Stimulated activated CD8-positive, alpha-beta memory T cell treated with anti-CD3 and anti-CD28 coated beads, Interleukin-12 subunit alpha, Interleukin-12 subunit beta, amount 100 ng/mL, for 1 hour (primary cell): ENCODE results near the gene ADM5.

Experiments
- DNase-seq: peaks from one replicate; pipeline ENCODE4 v3.0.0-alpha.2; 2020; ENCODE audit warnings: low read depth

ADM5 gene, protein sequence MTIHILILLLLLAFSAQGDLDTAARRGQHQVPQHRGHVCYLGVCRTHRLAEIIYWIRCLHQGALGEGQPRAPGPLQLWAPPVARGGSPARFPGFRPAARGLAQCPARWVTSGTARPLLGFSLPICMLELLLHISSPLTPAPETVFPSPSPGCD

DNA sequence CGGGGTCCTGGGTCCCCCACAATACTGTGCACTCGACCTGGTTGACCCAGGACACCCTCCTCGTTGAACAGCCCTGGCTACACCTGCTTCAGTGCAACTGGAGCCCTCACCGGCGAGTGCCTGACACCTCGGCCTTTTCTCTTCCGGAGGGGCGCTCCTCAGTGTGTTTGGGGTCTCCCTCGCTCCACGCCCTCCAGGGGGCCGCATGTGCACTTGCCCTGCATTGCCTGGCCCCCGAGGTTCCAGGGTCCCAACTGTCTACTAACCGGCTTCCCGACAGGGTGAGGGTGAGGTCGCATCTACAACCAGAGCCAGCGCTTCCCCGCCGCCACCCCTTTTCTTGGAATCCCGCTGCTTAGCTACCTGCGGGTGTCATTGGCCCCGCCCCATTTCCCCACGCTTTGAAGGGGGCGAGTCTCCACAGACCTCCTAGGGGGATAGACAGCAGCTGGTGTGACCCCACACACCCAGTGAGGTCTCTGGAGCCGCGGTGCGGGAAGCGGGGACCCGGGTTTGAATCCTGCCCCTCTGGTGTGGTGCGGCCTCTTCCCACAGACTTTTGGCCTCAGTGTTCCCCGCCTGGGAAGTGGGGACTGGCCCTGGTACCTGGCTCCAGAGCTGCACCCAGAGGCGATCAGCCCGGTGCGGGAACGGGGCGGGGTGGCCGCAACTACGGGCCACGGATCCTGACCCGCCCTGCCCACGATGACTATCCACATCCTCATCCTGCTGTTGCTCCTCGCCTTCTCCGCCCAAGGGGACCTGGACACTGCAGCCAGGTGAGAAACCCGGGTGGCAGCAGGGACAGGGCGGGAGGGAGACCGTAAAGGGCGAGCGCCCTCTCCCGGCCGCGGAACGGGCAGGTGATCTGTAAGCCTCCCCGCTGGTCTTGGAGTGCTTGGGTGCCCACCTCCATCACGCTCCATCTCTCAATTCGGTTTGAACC is at the start of gene ADM5:
Gene ADM5, plus strand, starts transcription at position 462 of the 946 bp plus-strand sequence. Its CDS starts 244 bp downstream, at position 706.
- no peak for DNase-seq

DNA sequence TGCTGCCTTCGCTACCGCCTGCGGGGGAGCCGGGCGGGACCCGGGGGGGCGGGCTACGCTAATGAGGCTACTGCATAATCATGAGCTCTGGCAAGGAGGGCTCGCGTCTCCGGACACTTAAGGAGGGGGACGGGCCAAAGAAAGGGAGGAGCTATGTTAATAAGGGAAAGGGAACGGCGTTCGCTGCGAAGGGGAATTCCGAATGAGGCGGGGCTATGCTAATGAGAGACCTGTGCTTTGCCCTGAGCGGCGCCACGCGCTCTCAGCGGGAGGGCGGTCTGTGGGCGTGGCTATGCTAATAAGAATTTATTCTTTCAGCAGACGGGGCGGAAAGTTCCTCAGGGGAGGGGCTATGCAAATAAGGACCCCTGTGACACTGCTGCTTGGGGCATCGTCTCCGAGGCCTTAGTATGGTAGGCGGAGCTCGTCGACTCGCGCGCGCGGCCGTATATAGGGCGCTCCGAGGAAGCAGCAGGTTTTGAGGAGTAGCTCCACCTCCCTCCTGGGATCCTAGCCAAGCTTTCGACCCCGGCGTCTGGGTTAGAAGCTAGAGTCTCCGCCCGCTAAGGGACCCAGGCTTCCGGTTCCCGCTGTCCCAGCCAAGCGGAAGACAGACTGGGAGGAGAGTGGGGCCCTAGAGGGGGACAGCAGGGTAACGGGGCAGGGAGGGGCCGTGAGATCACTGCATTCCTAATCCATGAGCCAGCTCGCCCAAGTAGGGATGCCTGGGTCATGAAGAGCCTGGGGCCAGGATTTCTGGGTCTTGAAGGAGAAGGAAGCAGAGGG is 49.1 kb upstream of the ADM5 start, which contains the start of gene RRAS:
Gene RRAS, minus strand, starts transcription at position 31 of the 786 bp plus-strand sequence. CDS start 45 bp downstream, outside the sequence.
- DNase-seq: peak; percentile 100

DNA sequence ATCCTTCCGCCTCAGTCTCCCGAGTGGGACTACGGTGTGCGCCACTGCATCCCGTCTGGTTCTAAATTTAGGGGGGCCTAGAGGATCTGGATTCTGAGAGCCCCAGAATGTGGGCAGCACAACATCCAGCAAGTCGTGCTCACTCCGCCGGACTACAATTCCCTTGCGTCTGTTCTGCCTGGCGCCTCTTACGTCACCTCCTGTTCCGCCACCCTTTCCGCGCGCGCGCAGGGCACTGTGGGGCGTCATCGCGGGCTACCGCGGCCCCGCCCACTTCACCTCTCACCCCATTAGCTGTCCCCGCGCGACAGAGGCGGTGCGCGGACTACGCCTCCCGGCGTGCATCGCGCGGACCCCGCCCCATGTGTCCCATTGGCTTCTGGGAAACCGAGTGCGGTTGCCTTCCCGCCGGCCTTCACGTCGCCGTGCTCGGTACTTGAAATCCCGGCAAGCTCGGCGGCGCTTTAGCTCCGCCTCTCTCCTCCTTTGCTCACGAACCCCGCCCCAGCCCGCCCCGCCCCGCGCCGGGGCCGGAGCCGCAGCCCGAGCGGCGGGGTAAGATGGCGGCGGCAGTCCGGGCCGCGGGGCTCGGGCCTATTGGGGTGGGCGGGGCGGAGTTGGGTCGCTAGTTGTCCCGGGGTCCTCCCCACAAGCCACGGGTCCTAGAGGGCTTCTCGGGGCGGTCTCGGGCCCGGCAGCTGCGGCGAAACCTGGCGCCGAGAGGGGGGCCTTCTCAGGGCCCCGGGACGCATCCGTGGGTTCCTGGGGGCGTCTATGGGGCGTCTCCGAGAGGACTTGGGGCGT is 47.5 kb upstream of the ADM5 start, which contains the start of gene SCAF1:
Gene SCAF1, plus strand, starts transcription at position 522 of the 804 bp plus-strand sequence. CDS start 2,818 bp downstream, outside the sequence.
- DNase-seq: peak; percentile 98

DNA sequence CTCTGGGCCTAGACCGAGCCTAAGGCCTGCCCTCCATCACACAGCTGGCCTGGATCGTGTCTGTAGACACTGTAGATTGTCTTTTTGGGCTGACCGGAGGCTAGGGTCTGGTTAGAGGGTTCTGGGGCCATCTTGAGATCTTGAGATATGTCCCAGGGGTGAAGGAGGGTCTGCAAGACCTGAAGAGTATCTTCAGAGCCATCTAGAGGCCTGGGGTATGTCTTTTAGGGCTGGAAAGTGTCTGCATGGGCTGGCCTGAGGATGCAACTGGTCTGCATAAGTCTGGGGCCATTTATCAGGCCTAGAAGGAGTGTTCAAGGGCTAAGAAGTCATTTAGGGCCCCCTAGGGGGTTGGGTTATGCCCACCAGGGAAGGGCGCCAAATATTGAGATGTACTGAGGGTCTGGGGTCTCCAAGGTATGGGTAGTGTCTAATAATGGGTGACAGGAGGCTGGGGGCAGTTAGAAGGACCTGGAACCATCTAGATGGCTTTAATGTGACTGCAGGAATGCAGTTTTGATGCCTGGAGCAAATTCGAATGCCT is 46.8 kb upstream of the ADM5 start:
- no peak for DNase-seq

DNA sequence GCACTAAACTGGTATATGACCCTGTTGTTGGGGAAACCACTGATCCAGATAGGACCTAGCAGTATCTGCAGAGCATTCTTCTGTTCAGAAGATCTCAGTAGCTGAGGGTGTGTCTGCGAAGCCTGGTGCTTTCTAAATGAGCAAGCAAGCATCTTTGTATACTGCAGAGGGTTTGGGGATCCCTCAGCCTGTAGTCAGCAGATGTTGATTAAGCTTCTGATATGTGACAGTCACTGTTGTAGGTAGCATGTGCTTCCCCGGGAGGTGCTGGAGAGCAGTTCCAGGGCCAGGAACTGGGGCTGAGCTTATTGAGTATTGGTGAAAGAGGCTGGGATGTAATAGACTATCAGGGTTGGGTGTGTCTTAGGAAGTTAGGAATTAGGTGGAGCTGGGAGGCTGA is 45.9 kb upstream of the ADM5 start:
- DNase-seq: no peak

DNA sequence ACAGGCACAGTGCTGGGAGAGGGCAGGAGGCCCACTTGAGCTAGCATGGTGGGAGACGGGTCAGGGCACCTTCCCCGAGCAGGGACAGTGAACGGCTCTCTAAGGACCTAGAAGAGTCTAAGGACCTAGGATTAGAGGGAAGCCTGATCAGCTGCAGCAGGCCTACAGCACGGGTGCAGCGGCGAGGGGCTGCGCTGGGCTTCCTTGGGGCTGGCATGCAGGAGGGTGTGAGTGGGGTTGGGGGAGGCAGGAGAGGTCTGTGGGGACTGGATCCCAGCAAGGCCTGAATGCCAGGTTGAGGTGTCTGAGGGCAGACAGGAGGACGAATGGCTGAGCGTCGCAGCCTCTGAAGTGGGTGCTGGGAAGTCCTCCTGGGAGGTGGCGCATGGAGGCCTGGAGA is 43.8 kb upstream of the ADM5 start:
- no peak for DNase-seq

DNA sequence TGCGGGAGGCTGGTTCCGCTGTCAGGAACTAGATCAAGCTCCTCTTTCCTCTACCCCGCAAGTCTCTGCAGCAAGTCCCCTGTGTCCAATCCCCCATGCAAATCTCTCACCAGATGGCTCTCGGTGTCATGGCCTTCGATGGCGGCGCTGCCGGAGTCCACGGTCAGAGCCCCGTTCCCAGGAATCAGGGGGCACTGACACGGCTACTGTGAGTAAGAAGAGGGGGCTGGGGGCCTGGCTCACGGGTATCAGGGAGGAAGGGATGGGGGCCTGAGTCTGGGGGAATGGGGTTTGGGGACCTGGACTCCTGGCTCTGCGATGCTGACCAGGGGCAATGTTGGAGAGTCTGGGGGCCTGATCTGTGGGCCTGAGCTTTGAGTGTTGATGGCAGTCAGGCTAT is 43.4 kb upstream of the ADM5 start:
- DNase-seq: no peak

DNA sequence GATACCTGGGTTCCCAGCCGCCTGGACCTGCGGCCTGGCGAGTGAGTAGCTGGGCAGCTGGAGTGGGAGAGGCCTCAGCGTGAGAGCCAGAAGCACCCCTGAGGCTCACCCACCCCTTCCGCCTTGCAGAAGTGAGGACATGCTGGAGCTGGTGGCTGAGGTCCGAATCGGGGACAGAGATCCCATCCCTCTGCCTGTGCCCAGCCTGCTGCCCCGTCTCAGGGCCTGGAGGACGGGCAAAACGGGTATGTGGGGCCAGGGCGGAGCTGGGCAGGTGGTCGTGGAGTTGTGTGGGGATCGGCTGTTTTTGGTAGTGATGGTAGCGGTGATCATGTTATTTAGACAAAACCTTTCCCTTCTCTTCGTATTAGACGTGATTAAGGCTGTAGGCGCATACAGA is 42.8 kb upstream of the ADM5 start:
- no peak for DNase-seq

DNA sequence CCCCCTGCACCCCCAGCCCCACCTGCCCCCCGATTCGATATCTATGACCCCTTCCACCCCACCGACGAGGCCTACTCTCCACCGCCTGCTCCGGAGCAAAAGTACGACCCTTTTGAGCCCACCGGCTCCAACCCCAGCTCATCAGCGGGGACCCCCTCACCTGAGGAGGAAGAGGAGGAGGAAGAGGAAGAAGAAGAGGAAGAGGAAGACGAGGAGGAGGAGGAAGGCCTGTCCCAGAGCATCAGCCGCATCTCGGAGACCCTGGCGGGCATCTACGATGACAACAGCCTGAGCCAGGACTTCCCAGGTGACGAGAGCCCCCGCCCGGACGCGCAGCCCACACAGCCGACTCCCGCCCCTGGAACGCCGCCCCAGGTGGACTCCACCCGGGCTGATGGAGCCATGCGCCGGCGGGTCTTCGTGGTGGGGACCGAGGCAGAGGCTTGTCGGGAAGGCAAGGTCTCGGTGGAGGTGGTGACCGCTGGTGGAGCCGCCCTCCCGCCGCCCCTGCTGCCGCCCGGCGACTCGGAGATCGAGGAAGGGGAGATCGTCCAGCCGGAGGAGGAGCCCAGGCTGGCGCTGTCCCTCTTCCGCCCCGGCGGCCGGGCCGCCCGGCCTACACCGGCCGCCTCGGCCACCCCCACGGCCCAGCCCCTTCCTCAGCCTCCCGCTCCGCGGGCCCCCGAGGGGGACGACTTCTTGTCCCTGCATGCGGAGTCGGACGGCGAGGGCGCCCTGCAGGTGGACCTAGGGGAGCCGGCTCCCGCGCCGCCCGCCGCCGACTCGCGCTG is 38.2 kb upstream of the ADM5 start:
- DNase-seq: no peak

DNA sequence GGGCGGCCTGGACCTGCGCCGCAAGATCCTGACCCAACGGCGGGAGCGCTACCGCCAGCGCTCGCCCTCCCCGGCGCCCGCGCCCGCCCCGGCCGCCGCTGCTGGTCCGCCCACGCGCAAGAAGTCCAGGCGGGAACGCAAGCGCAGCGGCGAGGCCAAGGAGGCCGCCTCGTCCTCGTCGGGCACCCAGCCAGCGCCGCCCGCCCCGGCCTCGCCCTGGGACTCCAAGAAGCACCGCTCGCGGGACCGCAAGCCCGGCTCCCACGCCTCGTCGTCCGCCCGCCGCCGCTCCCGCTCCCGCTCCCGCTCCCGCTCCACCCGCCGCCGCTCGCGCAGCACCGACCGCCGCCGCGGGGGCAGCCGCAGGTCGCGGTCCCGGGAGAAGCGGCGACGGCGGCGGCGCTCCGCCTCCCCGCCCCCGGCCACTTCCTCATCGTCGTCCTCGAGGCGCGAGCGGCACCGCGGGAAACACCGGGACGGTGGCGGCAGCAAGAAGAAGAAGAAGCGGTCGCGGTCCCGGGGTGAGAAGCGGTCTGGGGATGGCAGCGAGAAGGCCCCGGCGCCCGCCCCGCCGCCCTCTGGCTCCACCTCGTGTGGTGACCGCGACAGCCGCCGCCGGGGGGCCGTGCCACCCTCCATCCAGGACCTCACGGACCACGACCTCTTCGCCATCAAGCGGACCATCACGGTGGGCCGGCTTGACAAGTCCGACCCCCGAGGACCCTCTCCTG is 37.4 kb upstream of the ADM5 start:
- no peak for DNase-seq

DNA sequence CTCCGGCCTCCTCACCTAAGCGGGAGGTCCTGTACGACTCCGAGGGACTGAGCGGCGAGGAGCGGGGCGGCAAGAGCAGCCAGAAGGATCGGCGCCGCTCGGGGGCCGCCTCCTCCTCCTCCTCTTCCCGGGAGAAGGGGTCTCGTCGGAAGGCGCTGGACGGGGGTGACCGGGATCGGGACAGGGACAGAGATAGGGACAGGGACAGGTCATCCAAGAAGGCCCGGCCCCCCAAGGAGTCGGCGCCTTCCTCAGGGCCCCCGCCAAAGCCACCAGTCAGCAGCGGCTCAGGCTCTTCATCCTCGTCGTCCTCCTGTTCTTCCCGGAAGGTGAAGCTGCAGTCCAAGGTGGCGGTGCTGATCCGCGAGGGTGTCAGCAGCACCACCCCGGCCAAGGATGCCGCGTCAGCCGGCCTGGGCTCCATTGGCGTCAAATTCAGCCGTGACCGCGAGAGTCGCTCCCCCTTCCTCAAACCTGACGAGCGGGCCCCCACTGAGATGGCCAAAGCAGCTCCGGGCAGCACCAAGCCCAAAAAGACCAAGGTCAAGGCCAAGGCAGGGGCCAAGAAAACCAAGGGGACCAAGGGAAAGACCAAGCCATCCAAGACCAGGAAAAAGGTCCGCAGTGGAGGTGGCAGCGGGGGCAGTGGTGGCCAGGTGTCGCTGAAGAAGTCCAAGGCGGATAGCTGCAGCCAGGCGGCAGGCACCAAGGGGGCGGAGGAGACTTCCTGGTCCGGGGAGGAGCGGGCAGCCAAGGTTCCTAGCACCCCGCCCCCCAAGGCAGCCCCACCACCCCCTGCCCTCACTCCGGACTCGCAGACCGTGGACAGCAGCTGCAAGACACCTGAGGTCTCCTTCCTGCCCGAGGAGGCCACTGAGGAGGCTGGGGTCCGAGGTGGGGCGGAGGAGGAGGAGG is 36.6 kb upstream of the ADM5 start:
- no peak for DNase-seq

DNA sequence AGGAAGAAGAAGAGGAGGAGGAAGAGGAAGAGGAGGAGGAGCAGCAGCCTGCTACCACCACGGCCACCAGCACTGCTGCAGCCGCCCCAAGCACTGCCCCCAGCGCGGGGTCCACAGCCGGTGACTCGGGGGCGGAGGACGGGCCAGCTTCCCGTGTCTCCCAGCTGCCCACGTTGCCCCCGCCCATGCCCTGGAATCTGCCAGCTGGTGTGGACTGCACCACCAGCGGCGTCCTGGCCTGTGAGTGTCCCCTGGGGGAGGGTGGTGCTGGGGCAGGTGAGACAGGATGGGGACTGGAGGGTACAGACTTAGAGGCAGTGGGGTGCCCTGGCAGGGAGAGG is 36.0 kb upstream of the ADM5 start:
- no peak for DNase-seq

DNA sequence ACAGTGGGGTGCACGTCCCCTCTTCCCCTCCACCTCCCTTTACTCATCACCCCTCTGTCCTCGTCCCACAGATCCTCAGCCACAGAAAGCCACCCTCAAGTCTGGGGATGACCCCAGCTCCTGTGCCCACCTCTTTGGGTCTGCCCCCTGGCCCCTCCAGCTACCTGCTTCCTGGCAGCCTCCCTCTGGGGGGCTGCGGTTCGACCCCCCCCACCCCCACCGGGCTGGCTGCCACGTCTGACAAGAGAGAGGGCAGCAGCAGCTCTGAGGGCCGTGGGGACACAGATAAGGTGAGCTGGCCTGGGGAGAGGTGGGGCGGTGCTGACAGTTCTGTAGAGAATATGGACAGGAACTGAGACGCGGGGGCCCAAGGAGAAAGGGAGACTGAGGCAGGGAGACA is 34.8 kb upstream of the ADM5 start:
- DNase-seq: no peak

DNA sequence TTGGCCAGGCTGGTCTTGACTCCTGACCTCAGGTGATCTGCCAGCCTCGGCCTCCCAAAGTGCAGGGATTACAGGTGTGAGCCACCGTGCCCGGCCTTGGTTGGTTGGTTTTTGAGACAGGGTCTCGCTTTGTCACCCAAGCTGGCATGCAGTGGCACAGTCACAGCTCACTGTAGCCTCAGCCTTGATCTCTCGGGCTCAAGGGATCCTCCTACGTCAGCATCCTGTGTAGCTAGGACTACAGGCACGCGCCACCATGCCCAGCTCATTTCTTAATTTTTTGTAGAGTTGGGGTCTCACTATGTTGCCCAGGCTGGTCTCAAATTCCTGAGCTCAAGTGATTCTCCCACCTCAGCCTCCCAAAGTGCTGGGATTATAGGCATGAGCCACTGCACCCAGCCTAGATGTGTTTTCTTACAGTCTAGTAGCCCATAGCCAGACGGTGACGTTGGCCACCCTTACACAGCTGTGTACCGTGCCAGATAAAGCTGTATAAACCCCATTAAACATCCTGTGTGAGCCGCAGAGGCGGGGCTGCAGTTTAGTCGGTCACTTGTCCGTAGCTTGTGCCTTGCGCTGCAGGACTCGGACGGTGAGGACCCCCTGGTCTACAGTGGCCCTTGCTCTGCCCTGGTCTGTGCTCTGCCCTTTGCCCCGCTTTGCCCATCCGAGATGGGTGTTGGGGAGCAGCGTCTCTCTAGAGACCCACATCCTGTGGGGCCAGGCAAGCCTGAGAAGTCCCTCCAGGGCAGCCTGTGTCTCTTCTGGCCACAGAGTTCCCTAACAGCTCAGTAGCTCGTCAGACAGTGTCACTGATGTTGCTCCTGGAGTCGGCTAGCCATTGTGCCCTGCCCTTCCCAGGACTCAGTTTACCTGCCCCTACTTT is 33.6 kb upstream of the ADM5 start:
- no peak for DNase-seq

DNA sequence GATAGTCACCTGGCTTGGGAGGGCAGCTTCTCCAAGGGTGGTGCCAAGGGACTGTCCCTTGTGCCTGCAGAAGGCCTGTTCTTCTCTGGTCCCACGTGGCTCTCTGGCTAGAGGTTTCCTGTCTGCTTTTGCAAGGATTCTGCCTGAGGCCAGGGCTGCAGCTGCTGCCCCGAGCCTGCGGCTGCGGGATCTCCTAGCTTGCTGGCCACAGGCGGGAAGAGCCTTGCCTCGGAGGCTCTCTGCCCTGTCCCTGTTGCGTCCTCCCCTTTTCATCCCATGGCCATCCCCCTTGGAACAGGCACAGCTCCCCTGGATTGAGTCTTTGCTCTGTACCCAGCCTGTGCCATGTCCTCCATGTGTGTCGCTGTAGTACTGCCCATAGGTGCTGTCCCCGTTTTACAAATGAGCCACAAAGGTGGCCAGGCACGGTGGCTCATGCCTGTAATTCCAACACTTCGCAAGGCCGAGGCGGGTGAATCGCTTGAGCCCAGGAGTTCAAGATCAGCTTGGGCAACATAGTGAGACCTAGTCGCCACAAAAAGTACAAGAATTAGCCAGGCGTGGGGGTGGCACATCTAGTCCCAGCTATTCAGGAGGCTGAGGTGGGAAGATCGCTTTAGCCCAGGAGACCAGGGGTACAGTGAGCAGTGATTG is 32.8 kb upstream of the ADM5 start:
- no peak for DNase-seq

DNA sequence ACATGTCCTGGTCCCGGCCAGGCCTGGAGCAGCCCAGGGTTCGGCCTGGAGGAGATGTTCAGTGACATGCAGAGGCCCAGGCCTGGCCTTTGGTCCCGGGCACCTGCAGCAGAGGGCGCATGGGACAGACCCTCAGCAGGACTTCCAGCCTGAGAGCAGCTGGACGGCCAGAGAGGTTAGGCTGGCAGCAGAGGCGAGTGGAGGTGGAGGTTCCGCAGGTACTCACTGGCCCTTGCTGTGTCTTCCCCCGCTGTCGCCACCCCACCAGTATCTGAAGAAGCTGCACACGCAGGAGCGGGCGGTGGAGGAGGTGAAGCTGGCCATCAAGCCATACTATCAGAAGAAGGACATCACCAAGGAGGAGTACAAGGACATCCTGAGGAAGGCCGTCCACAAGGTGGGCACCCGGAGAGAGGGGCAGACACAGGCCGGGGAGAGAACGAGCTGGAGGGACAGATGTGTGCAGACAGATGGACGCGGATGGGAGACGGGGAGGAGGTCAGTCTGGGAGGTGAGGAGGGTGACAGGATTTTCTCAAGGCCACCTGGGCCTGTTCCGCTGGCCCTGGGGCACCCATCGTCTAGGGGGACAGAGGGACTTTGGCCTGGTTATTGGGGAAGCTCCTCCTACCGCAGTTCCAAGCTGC is 31.8 kb upstream of the ADM5 start:
- DNase-seq: no peak

DNA sequence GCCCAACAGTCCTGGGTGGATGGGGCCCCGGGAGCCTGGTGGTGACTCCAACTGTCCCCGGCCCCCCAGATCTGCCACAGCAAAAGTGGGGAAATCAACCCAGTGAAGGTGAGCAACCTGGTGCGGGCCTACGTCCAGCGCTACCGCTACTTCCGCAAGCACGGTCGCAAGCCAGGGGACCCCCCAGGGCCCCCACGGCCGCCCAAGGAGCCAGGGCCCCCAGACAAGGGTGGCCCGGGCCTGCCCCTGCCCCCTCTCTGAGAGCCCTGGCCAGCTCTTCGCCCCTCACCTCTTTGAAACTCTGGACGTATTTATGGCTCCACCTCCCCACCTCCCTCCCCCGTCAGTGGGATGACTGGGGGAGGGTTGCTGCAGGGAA is 31.3 kb upstream of the ADM5 start:
- DNase-seq: no peak
